ENCODE results near the gene ODAM.

Gene ODAM

GRCh38 chr4:70243091-70243490 lies 47.6 kb downstream of the ODAM start:
- Histone ChIP-seq H3K79me2 (ENCODE audit: control insufficient read depth, insufficient read depth, low read length, poor library complexity) (no peaks in the 10 kb centered on the region), H3K4me3 (ENCODE audit: low read depth, low read length) (no peak overlapping the region), H3K36me3 (ENCODE audit: control insufficient read depth in 1 of 2, insufficient read depth in 2 of 2, low read length in 2 of 2) (no peaks in the 10 kb centered on the region), H2AK5ac (ENCODE audit: low read length) (no peak overlapping the region), H3K4me2 (ENCODE audit: low read length) (no peak overlapping the region), H3K23ac (ENCODE audit: low read length) (no peak overlapping the region), H3K27me3 (ENCODE audit: insufficient read depth, low read length) (no peaks in the 10 kb centered on the region), H2BK5ac (ENCODE audit: low read depth, low read length, poor library complexity) (no peak overlapping the region), H3K4ac (ENCODE audit: low read depth, low read length) (no peak overlapping the region), H3K27ac (ENCODE audit: low read depth, low read length) (no peak overlapping the region), H2AFZ (ENCODE audit: insufficient read depth, low read length, poor library complexity) (no peak overlapping the region), H3K79me1 (ENCODE audit: low read length) (no peaks in the 10 kb centered on the region), H4K12ac (ENCODE audit: low read depth, low read length) (no peak overlapping the region), H3K9me3 (ENCODE audit: insufficient read depth, low read depth, low read length) (no peaks in the 10 kb centered on the region), H4K91ac (ENCODE audit: low read depth, low read length) (no peak overlapping the region), H3K18ac (ENCODE audit: low read length) (no peak overlapping the region), H2BK120ac (ENCODE audit: insufficient read depth, low read length, poor library complexity) (no peak overlapping the region), H3K9ac (ENCODE audit: low read length) (no peak overlapping the region), H2BK12ac (ENCODE audit: low read length) (no peak overlapping the region), H4K8ac (ENCODE audit: low read depth, low read length) (no peak overlapping the region), H3K4me1 (ENCODE audit: control insufficient read depth in 1 of 2, insufficient read depth in 2 of 2, low read length in 2 of 2) (no peaks in the 10 kb centered on the region), H3K14ac (ENCODE audit: low read length) (no peak overlapping the region)
- WGBS (ENCODE audit: extremely low coverage, insufficient coverage, insufficient read length): no CpG with 5 or more reads among the region's 4 CpGs
- no peak for DNase-seq

- Histone ChIP-seq H2AFZ (ENCODE audit: insufficient read depth, low read length, poor library complexity) (no peak overlapping the region), H3K23ac (ENCODE audit: low read length) (no peak overlapping the region), H2AK5ac (ENCODE audit: low read length) (no peak overlapping the region), H3K79me2 (ENCODE audit: control insufficient read depth, insufficient read depth, low read length, poor library complexity) (no peaks in the 10 kb centered on the region), H2BK5ac (ENCODE audit: low read depth, low read length, poor library complexity) (no peak overlapping the region), H3K27ac (ENCODE audit: low read depth, low read length) (no peak overlapping the region), H2BK120ac (ENCODE audit: insufficient read depth, low read length, poor library complexity) (no peak overlapping the region), H4K8ac (ENCODE audit: low read depth, low read length) (no peak overlapping the region), H3K4me1 (ENCODE audit: control insufficient read depth in 1 of 2, insufficient read depth in 2 of 2, low read length in 2 of 2) (no peaks in the 10 kb centered on the region), H3K79me1 (ENCODE audit: low read length) (no peaks in the 10 kb centered on the region), H3K4me2 (ENCODE audit: low read length) (no peak overlapping the region), H3K18ac (ENCODE audit: low read length) (no peak overlapping the region), H3K36me3 (ENCODE audit: control insufficient read depth in 1 of 2, insufficient read depth in 2 of 2, low read length in 2 of 2) (no peaks in the 10 kb centered on the region), H3K9ac (ENCODE audit: low read length) (no peak overlapping the region), H3K14ac (ENCODE audit: low read length) (no peak overlapping the region), H4K91ac (ENCODE audit: low read depth, low read length) (no peak overlapping the region), H3K27me3 (ENCODE audit: insufficient read depth, low read length) (no peaks in the 10 kb centered on the region), H3K9me3 (ENCODE audit: insufficient read depth, low read depth, low read length) (no peaks in the 10 kb centered on the region), H3K4me3 (ENCODE audit: low read depth, low read length) (no peak overlapping the region), H2BK12ac (ENCODE audit: low read length) (no peak overlapping the region), H4K12ac (ENCODE audit: low read depth, low read length) (no peak overlapping the region), H3K4ac (ENCODE audit: low read depth, low read length) (no peak overlapping the region)
- no peak for DNase-seq
- no CpG with 5 or more reads among the region's 3 CpGs for WGBS (ENCODE audit: extremely low coverage, insufficient coverage, insufficient read length)
Observed at GRCh38 chr4:70251250-70251944, 55.9 kb downstream of the ODAM start.

GRCh38 chr4:70251945-70252277 lies 56.4 kb downstream of the ODAM start:
- Histone ChIP-seq H3K9ac (ENCODE audit: low read length) (no peak overlapping the region), H3K27me3 (ENCODE audit: insufficient read depth, low read length) (no peaks in the 10 kb centered on the region), H2AFZ (ENCODE audit: insufficient read depth, low read length, poor library complexity) (no peak overlapping the region), H3K9me3 (ENCODE audit: insufficient read depth, low read depth, low read length) (no peaks in the 10 kb centered on the region), H3K79me1 (ENCODE audit: low read length) (no peaks in the 10 kb centered on the region), H3K18ac (ENCODE audit: low read length) (no peak overlapping the region), H3K14ac (ENCODE audit: low read length) (no peak overlapping the region), H3K4me2 (ENCODE audit: low read length) (no peak overlapping the region), H2AK5ac (ENCODE audit: low read length) (no peak overlapping the region), H2BK12ac (ENCODE audit: low read length) (no peak overlapping the region), H3K23ac (ENCODE audit: low read length) (no peak overlapping the region), H3K4ac (ENCODE audit: low read depth, low read length) (no peak overlapping the region), H3K79me2 (ENCODE audit: control insufficient read depth, insufficient read depth, low read length, poor library complexity) (no peaks in the 10 kb centered on the region), H3K4me3 (ENCODE audit: low read depth, low read length) (no peak overlapping the region), H4K91ac (ENCODE audit: low read depth, low read length) (no peak overlapping the region), H2BK5ac (ENCODE audit: low read depth, low read length, poor library complexity) (no peak overlapping the region), H3K27ac (ENCODE audit: low read depth, low read length) (no peak overlapping the region), H4K8ac (ENCODE audit: low read depth, low read length) (no peak overlapping the region), H3K4me1 (ENCODE audit: control insufficient read depth in 1 of 2, insufficient read depth in 2 of 2, low read length in 2 of 2) (no peaks in the 10 kb centered on the region), H2BK120ac (ENCODE audit: insufficient read depth, low read length, poor library complexity) (no peak overlapping the region), H3K36me3 (ENCODE audit: control insufficient read depth in 1 of 2, insufficient read depth in 2 of 2, low read length in 2 of 2) (no peaks in the 10 kb centered on the region), H4K12ac (ENCODE audit: low read depth, low read length) (no peak overlapping the region)
- DNase-seq: no peak
- no CpG with 5 or more reads among the region's 1 CpG for WGBS (ENCODE audit: extremely low coverage, insufficient coverage, insufficient read length)

Data from trophoblast cell (in vitro differentiated cells and primary cell).